Uterus (tissue), 2 donors: ENCODE results near the gene MCEE.

Source experiments
- POLR2A ChIP-seq, 2 donors: fragments of 450-650 bp; IDR thresholded peaks; one replicate each; pipeline ENCODE4 v1.6.1; 2016; ENCODE audit warnings: antibody characterized with exemption in 2 of 2, mild to moderate bottlenecking in 1 of 2, moderate library complexity in 1 of 2
- TF ChIP-seq, protein P1 (sequence below), 4 experiments: fragments of 200-600 bp in 2 of 4; fragments of 450-650 bp in 2 of 4; sonication (generic) in 2 of 4; IDR thresholded peaks; one replicate each; pipeline ENCODE4 v1.5.1; 2016 to 2019; ENCODE audit warnings: antibody characterized with exemption in 4 of 4, mild to moderate bottlenecking in 2 of 4, moderate library complexity in 1 of 4

DNA sequence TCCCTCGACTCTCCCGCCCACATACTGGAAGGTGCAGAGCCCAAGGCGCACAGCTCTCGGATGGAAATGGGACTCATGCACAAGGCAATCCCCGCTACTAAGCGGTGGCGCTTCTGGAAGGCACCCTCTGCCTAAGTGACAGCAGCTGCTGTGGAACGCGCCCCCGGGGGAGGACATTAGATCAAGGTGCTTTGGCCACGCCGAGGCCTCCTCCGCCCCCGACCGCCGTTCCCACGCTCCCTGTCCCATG lies 202 bp downstream of the MCEE start:
- TF ChIP-seq, protein P1, sequence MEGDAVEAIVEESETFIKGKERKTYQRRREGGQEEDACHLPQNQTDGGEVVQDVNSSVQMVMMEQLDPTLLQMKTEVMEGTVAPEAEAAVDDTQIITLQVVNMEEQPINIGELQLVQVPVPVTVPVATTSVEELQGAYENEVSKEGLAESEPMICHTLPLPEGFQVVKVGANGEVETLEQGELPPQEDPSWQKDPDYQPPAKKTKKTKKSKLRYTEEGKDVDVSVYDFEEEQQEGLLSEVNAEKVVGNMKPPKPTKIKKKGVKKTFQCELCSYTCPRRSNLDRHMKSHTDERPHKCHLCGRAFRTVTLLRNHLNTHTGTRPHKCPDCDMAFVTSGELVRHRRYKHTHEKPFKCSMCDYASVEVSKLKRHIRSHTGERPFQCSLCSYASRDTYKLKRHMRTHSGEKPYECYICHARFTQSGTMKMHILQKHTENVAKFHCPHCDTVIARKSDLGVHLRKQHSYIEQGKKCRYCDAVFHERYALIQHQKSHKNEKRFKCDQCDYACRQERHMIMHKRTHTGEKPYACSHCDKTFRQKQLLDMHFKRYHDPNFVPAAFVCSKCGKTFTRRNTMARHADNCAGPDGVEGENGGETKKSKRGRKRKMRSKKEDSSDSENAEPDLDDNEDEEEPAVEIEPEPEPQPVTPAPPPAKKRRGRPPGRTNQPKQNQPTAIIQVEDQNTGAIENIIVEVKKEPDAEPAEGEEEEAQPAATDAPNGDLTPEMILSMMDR (IDR thresholded peaks at IDR 0.05): no peak
- TF ChIP-seq POLR2A (IDR thresholded peaks at IDR 0.05): no peak
